Gastroesophageal sphincter (tissue), 4 donors: ENCODE measurements around the gene TRIM65. TPM values are rescaled to one million over a fixed set of nuclear protein-coding genes. Genes with fewer than 3 reads are reported as not detected.

Source experiments
- ATAC-seq: fragments of 150-250 bp; one replicate; pipeline ENCODE4 v1.9.1; 2016; ENCODE audit warnings: mild to moderate bottlenecking, moderate library complexity
- H3K27ac ChIP-seq, 4 donors: fragments of 200-600 bp; sonication (generic) in 3 of 4; 1 replicate in 3 of 4; 2 replicates in 1 of 4; pipeline ENCODE4 v1.5.1; 2016 to 2019
- H3K27me3 ChIP-seq: fragments of 200-600 bp; sonication (generic); one replicate; pipeline ENCODE4 v1.5.1; 2019
- H3K36me3 ChIP-seq, 2 donors: fragments of 200-600 bp; sonication (generic); one replicate each; pipeline ENCODE4 v1.5.1; 2019; ENCODE audit warnings: control low read depth in 1 of 2
- H3K4me1 ChIP-seq, 3 donors: fragments of 200-600 bp; sonication (generic); 1 replicate in 2 of 3; 2 replicates in 1 of 3; pipeline ENCODE4 v1.5.1; 2016 to 2019; ENCODE audit warnings: control low read depth in 2 of 3
- H3K4me3 ChIP-seq, 2 donors: fragments of 200-600 bp; sonication (generic); one replicate each; pipeline ENCODE4 v1.5.1; 2019; ENCODE audit warnings: mild to moderate bottlenecking in 1 of 2, moderate library complexity in 1 of 2
- H3K9me3 ChIP-seq, 3 donors: fragments of 200-600 bp; sonication (generic); one replicate each; pipeline ENCODE4 v1.5.1; 2017 to 2019; ENCODE audit warnings: control low read depth in 2 of 3
- EP300 ChIP-seq: sonication (generic); formaldehyde crosslinking; IDR thresholded peaks from one replicate; pipeline ENCODE4 v1.6.1; 2017; ENCODE audit warnings: antibody characterized with exemption, mild to moderate bottlenecking
- POLR2A ChIP-seq, 2 donors: fragments of 450-650 bp; IDR thresholded peaks; one replicate each; pipeline ENCODE4 v1.6.1; 2017; ENCODE audit warnings: antibody characterized with exemption in 2 of 2, mild to moderate bottlenecking in 2 of 2, moderate library complexity in 1 of 2
- POLR2AphosphoS5 ChIP-seq: sonication (generic); formaldehyde crosslinking; IDR thresholded peaks from one replicate; pipeline ENCODE4 v1.6.1; 2017; ENCODE audit warnings: antibody characterized with exemption
- WGBS, 2 donors: methylation state at CpG; one replicate each; pipeline ENCODE4 v1.1.5; 2018; ENCODE audit warnings: low coverage in 1 of 2; 5-methylcytosine and 5-hydroxymethylcytosine counted together
- total RNA-seq, 4 donors: library from RNA; depleted of rRNA; stranded (reverse); fragments of >200 nt; gene quantifications; one replicate each; pipeline ENCODE4 v1.1.0, GENCODE V29; 2016
- TF ChIP-seq, protein P1 (sequence below), 4 experiments: fragments of 200-600 bp in 2 of 4; fragments of 450-650 bp in 2 of 4; sonication (generic) in 1 of 4; IDR thresholded peaks; one replicate each; pipeline ENCODE4 v1.5.1; 2017 to 2019; ENCODE audit warnings: antibody characterized with exemption in 4 of 4, mild to moderate bottlenecking in 2 of 4, moderate library complexity in 2 of 4

TRIM65 gene
- total RNA-seq, 4 donors from 2014 or later: 18.7 to 34.4 (median 31.2) TPM

DNA sequence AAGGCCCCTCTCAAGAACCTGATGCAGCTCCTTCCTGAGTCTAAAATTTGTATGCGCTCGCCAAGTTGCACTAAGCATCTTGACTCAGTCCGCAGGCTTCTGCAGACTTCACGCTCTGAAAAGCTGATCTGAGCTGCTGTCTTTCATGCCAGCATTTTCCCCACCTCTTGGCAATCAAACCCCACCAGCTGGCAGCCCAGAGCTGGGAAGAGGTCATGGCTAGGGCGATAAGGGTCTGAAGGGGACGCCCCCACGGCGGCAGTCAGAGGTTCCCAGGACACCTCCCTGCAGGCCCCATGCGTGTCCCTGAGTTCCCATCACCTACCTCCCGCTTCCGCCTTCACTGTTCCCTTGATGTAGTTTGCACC, 47.5 kb downstream of the TRIM65 start:
- peak overlapping the region in 3 of 4 donors; percentile 75 to 77 (median 75) for H3K27ac ChIP-seq
- 70% methylated on average over 7 of the region's 11 CpGs; no CpG with 5 or more reads in 1 of the 2 donors for WGBS, 2 donors
- no peaks in the 10 kb centered on the region for H3K9me3 ChIP-seq
- peaks cover 0 to 83% of the 10 kb centered on the region in 2 donors for H3K36me3 ChIP-seq
- H3K4me1 ChIP-seq: peaks cover 0 to 100% (median 35%) of the 10 kb centered on the region in 3 donors
- TF ChIP-seq POLR2A (IDR thresholded peaks at IDR 0.05) (no peak), EP300 (no peak), POLR2AphosphoS5 (no peak)
- TF ChIP-seq, protein P1, sequence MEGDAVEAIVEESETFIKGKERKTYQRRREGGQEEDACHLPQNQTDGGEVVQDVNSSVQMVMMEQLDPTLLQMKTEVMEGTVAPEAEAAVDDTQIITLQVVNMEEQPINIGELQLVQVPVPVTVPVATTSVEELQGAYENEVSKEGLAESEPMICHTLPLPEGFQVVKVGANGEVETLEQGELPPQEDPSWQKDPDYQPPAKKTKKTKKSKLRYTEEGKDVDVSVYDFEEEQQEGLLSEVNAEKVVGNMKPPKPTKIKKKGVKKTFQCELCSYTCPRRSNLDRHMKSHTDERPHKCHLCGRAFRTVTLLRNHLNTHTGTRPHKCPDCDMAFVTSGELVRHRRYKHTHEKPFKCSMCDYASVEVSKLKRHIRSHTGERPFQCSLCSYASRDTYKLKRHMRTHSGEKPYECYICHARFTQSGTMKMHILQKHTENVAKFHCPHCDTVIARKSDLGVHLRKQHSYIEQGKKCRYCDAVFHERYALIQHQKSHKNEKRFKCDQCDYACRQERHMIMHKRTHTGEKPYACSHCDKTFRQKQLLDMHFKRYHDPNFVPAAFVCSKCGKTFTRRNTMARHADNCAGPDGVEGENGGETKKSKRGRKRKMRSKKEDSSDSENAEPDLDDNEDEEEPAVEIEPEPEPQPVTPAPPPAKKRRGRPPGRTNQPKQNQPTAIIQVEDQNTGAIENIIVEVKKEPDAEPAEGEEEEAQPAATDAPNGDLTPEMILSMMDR (IDR thresholded peaks at IDR 0.05): no peak
- H3K4me3 ChIP-seq: no peak overlapping the region
- ATAC-seq: no peak
- H3K27me3 ChIP-seq: no peaks in the 10 kb centered on the region

DNA sequence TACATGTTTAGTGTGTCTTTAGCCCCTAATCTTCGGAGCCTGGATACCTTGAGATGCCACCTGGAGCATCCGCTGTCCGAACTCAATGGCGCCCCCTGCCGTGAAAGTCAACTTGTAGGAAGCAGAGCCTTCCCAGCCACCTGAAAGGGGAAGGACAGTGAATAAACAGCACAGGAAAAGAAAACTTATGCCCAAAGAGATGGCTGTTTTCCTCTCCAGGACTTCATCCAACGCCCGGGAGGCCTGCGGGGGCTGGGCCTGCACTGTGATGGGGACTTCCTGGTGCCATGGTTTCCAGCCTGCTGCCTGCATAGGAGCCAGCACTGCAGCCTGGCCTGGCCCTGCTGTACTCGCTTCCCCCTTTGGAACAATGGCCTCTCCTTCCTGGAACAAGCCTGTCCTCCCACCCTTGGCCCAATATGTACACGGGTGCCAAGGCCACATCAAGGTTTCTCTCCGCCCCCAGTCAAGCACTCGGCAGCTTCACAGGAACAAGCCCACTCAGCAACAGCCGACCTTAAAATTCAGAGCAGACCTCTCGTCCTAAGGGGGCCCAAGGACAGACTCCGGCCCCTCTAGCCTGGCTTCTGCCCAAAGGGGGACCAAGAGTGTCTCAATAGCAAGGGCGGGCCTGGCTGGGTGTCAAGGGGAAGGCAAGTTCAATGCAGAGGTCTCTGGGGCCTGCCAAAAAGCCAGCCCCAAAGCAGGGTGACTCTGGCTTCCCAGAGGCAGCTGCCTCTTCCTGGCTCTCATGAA, 48.0 kb downstream of the TRIM65 start:
- 22 to 57% methylated on average over 1 to 7 of the region's 16 CpGs for WGBS, 2 donors
- no peaks in the 10 kb centered on the region for H3K9me3 ChIP-seq
- H3K36me3 ChIP-seq: peaks cover 0 to 83% of the 10 kb centered on the region in 2 donors

DNA sequence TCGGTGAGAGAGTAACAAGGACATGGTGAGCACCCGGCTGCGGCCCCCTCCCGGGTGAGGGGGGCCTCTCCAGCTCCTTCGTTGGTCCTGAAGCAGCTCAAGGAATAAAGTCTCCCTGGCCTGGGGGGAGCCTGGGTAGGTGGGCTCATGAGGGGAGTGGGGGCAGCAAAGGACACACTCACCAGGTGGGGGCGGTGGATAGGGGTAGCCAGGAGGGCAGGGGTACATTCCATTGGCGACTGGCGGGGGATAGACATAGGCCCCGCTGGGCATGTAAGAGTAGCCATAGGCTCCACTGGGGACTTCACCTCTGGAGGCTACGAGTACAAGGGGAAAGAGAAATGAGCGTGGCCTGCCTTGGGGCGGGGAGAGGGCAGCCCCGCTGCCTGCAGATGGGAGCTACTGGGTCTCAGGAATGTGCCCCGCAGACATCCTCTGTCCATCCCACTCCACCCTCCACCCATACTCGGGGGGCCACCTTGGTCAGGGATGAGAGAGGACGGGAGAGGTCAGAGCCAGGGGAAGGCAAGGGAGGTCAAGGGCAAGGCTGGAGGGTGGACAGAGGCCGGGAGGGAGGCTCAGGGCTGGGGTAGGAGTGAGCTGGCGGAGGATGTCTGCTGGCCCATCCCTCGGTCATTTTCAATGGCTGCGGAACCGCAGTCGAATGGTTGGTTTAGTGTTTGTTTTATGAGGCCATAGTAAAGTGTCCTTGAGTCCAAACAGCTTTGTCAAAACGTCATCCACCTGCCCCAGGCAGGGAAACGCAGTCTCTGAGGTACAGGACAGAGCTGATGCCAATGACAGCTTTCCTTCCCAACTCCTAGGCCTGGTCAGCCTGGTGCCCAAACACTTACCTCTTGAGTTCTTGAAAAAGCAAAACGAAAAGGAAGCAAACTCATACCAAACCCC, 48.9 kb downstream of the TRIM65 start:
- Histone ChIP-seq H3K9me3 (no peaks in the 10 kb centered on the region), H3K27ac (peak overlapping the region in 3 of 4 donors; percentile 75 to 77 (median 75)), H3K36me3 (peaks cover 0 to 77% of the 10 kb centered on the region in 2 donors), H3K4me3 (no peak overlapping the region), H3K4me1 (peaks cover 0 to 88% (median 23%) of the 10 kb centered on the region in 3 donors), H3K27me3 (no peaks in the 10 kb centered on the region)
- TF ChIP-seq EP300 (no peak), POLR2AphosphoS5 (no peak), POLR2A (IDR thresholded peaks at IDR 0.05) (no peak)
- TF ChIP-seq, protein P1 (IDR thresholded peaks at IDR 0.05): no peak
- ATAC-seq: no peak
- WGBS, 2 donors: 70 to 80% methylated on average over 9 to 11 of the region's 25 CpGs

More for the DNA sequence above, 48.0 kb downstream of the TRIM65 start:
- peak; percentile 66 for ATAC-seq
- no peaks in the 10 kb centered on the region for H3K27me3 ChIP-seq
- H3K27ac ChIP-seq: peak overlapping the region in 3 of 4 donors; percentile 75 to 77 (median 75)
- no peak for TF ChIP-seq EP300
- TF ChIP-seq, protein P1 (IDR thresholded peaks at IDR 0.05): peak in 3 of 4 experiments; percentile 58 to 69 (median 64)
- H3K4me1 ChIP-seq: peaks cover 0 to 96% (median 31%) of the 10 kb centered on the region in 3 donors
- no peak overlapping the region for H3K4me3 ChIP-seq

DNA sequence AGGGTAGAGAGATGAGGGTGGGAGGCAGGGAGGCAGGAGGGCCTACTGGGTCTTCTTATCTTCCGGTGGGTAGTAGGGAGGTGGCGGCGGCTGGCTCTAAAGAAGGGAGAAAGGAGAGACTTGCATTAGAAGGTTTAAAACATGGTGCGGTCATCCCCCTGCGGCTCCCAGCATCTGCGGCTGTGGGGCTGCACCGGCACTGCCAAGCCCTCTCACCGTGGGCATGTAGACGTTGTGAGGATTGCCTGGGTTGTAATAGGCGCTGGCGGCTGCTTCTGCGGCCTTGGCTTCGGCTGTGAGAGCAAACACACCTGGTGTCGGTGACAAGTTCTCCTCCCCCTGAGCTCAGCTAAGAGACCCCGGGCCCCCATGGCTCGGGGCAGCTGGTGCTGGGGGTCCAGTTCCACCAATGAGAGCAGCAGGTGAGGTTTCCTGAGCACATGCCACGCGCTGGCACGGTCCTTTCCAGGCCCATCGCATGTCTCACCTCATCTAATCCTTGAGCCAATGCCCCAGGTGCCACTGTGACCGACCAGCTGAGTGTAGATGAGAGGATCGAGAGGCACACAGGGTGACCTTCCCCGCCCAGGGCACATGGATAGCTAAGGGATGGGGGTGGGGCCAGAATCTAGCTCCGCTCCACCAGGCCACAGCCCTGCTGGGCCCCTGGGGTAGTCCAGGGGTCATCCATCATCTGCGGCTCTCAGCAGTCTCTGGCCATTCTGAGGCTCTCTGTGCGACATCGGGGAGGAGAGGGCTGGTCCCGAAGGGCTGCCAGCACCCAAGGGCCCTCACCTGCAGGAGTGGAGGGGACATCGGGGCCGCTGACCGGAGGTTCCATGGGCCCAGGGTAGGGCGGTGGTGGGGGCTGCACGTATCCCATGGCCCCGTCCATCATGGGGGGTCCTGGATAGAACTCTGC, 49.8 kb downstream of the TRIM65 start:
- 73 to 95% methylated on average over 4 to 9 of the region's 34 CpGs for WGBS, 2 donors
- Histone ChIP-seq H3K27me3 (no peaks in the 10 kb centered on the region), H3K4me1 (peaks cover 0 to 79% (median 22%) of the 10 kb centered on the region in 3 donors), H3K9me3 (no peaks in the 10 kb centered on the region), H3K27ac (peak overlapping the region in 3 of 4 donors; percentile 75 to 77 (median 75)), H3K4me3 (no peak overlapping the region), H3K36me3 (peaks cover 0 to 72% of the 10 kb centered on the region in 2 donors)
- TF ChIP-seq, protein P1 (IDR thresholded peaks at IDR 0.05): no peak
- peak; percentile 1 for TF ChIP-seq POLR2AphosphoS5
- no peak for TF ChIP-seq POLR2A (IDR thresholded peaks at IDR 0.05)
- no peak for TF ChIP-seq EP300
- ATAC-seq: no peak
